ENCODE measurements around the gene RMC1. TPM values are rescaled to one million over a fixed set of nuclear protein-coding genes. Genes with fewer than 3 reads are reported as not detected.
"Not testable (repeated sequence)": the region's sequence is repeated elsewhere in the genome, so short reads cannot be mapped to it uniquely, and the experiment has no call there.

RMC1 gene
- total RNA-seq, 2 donors from 2014 or later = 16.8 to 27.5 TPM

DNA sequence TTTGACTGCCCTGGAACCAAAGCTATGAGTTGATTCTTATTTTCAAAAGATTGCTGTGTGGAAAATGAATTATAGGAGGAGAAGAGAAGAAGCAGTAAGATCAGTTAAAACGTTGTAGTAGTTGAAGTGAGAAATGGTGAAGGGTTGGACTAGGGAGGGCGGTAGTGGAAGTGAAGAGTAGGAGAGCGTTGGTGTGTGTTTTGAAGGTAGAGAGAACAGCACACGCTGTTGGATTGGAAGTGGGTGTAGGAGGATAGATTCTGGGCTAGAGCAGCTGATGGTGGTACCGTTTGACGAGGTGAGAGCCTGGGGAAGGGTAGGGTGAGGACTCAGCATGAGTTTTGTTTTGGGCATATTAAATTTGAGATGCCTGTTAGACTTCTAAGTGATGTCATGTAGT is 31.8 kb upstream of the RMC1 start:
- TF ChIP-seq, protein P1, sequence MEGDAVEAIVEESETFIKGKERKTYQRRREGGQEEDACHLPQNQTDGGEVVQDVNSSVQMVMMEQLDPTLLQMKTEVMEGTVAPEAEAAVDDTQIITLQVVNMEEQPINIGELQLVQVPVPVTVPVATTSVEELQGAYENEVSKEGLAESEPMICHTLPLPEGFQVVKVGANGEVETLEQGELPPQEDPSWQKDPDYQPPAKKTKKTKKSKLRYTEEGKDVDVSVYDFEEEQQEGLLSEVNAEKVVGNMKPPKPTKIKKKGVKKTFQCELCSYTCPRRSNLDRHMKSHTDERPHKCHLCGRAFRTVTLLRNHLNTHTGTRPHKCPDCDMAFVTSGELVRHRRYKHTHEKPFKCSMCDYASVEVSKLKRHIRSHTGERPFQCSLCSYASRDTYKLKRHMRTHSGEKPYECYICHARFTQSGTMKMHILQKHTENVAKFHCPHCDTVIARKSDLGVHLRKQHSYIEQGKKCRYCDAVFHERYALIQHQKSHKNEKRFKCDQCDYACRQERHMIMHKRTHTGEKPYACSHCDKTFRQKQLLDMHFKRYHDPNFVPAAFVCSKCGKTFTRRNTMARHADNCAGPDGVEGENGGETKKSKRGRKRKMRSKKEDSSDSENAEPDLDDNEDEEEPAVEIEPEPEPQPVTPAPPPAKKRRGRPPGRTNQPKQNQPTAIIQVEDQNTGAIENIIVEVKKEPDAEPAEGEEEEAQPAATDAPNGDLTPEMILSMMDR (IDR thresholded peaks at IDR 0.05) = no peak
- no peaks in the 10 kb centered on the region for H3K4me1 ChIP-seq (ENCODE audit: control insufficient read depth in 1 of 2, low read depth in 2 of 2)
- ATAC-seq (ENCODE audit: insufficient number of reproducible peaks, low FRiP score, low read depth) (no peak), DNase-seq (ENCODE audit: low spot score) (no peak)
- no peak overlapping the region for H3K27ac ChIP-seq
- H3K36me3 ChIP-seq = peaks cover 73% of the 10 kb centered on the region
- H3K4me3 ChIP-seq = no peak overlapping the region
- H3K9me3 ChIP-seq = no peaks in the 10 kb centered on the region
- H3K27me3 ChIP-seq (replicated peaks; ENCODE audit: insufficient read depth) = no peaks in the 10 kb centered on the region

DNA sequence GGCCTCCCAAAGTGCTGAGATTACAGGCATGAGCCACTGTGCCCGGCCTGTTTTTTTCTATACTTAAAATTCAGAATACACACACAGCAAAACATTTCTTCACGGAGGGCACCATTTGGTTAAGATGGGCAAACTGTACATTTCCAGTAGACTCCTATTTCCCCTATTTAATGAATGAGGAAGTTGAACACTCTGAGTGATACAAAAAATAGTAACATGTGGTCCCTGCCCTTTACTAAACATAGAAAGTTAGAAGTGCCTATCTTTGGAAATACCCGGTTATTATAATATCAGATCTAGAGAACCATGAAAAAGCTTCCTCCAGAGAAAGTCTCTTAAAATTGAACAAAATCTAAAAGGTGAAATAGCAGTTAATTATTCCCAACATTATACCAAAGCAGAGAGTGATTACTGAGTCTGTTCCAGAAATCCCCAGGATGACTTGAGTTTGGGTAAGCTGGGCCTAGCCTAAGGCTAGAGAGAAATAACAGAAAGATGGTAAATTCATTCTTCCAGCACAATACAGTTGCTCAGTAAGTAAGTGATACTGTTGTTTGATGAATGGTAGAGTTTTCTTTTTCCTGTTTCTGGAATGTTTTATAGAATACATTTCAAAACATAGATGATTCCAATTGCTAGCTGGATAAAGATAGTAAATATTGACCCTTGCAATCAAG is 23.3 kb upstream of the RMC1 start:
- peaks cover 0 to 13% of the 10 kb centered on the region in 2 donors for H3K4me1 ChIP-seq (ENCODE audit: control insufficient read depth in 1 of 2, low read depth in 2 of 2)
- H3K27me3 ChIP-seq (replicated peaks; ENCODE audit: insufficient read depth) = no peaks in the 10 kb centered on the region
- H3K36me3 ChIP-seq = peaks cover 39% of the 10 kb centered on the region
- DNase-seq (ENCODE audit: low spot score) (no peak), ATAC-seq (ENCODE audit: insufficient number of reproducible peaks, low FRiP score, low read depth) (no peak)
- TF ChIP-seq, protein P1 (IDR thresholded peaks at IDR 0.05) = no peak
- H3K27ac ChIP-seq = no peak overlapping the region
- no peak overlapping the region for H3K4me3 ChIP-seq
- no peaks in the 10 kb centered on the region for H3K9me3 ChIP-seq

DNA sequence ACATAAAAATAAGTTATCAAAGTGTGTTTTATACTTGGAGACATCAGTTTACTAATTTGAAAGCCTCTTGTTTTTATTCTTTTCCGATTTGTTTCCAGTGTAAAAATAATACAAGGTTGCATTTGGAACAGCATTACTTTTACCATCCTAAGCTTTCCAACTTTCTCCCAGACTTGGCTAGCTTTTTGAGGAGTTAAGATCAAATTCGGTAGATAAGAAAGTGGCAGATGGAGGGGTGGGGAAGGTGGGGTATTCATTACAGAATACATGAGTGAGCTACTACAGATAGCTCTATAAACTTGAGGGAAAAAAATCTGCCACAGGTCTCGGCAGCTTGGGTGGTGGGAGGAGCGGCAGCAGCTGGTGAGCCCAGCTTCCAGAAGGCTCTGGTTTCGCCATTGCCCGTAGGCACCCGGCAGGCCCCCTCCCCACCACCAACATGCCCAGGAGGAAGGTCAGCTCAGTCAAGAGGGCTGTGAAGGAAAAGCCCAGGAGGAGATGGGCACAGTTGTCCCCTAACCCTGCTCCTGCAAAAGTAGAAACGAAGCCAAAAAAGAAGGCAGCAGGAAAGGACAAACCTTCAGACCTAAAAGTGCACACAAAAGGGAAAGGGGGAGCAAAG is 18.6 kb upstream of the RMC1 start:
- no peak for ATAC-seq (ENCODE audit: insufficient number of reproducible peaks, low FRiP score, low read depth)
- H3K27me3 ChIP-seq (replicated peaks; ENCODE audit: insufficient read depth) = no peaks in the 10 kb centered on the region
- H3K36me3 ChIP-seq = peaks cover 10% of the 10 kb centered on the region
- TF ChIP-seq, protein P1 (IDR thresholded peaks at IDR 0.05) = no peak
- peak overlapping the region; percentile 22 for H3K4me3 ChIP-seq
- peak overlapping the region; percentile 61 to 74 for H3K27ac ChIP-seq
- peaks cover 9 to 38% of the 10 kb centered on the region in 2 donors for H3K4me1 ChIP-seq (ENCODE audit: control insufficient read depth in 1 of 2, low read depth in 2 of 2)
- no peak for DNase-seq (ENCODE audit: low spot score)
- H3K9me3 ChIP-seq = no peaks in the 10 kb centered on the region

DNA sequence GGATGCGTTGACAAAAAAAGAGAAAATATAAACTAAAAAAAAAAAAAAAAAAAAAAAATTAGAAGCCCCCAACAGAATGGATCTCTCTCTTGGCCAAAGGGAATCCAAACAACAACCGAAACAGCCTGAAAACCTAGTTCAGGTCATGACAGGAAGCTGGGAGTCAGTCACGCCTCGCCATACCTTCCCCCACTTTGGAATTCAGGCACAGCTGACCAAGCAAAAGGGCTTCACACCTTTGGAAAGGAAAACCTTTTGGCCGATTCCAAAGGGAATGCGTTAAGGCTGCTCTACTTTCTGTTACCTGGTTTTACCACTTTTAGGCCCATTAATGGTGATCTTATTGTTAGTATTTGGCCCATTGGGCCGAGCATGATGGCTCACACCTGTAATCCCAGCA is 17.9 kb upstream of the RMC1 start:
- Histone ChIP-seq H3K4me3 (no peak overlapping the region), H3K36me3 (peaks cover 4% of the 10 kb centered on the region), H3K27me3 (replicated peaks; ENCODE audit: insufficient read depth) (no peaks in the 10 kb centered on the region), H3K27ac (peak overlapping the region; percentile 61 to 74), H3K4me1 (ENCODE audit: control insufficient read depth in 1 of 2, low read depth in 2 of 2) (peaks cover 9 to 38% of the 10 kb centered on the region in 2 donors), H3K9me3 (no peaks in the 10 kb centered on the region)
- TF ChIP-seq, protein P1 (IDR thresholded peaks at IDR 0.05) = no peak
- ATAC-seq (ENCODE audit: insufficient number of reproducible peaks, low FRiP score, low read depth) = no peak
- no peak for DNase-seq (ENCODE audit: low spot score)

DNA sequence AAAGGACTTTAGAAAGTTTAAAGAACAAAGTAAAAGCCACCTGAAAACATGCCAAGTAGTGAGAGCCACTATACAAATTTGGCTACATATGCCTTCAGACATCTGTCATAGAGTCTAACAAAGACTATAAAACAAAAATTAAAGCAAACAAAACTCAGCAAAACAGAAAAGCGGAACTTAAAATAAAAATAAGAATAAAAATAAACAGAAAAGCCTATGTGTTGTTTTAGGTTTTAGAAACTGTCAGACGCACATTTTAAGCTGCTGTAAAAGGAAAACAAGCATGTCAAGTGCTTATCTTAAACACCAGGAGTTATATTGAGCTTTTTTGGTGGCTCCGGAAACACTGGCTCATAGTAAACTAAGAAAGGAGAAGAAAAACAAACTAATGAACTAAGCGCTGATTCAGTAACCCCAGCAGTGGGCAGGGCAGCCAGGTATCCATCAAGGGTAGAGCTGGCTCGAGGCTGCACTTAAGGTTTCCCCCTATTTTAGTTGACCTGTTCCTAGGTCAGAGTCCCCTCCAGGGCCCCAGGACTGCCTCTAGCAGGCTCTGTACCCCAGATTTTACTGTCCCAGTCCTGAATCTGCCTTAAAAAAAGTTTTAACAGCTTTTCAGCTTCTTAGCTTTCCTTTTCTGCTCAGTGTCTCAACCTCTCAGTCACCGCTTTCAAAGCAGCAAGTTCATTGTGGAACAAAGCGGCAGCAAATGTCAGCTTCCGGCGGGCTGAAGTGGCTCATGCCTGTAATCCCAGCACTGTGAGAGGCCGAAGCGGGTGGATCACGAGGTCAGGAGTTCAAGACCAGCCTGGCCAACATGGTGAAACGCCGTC is 15.4 kb upstream of the RMC1 start:
- TF ChIP-seq, protein P1 (IDR thresholded peaks at IDR 0.05) = no peak
- peak overlapping the region; percentile 91 to 95 for H3K27ac ChIP-seq
- no peaks in the 10 kb centered on the region for H3K27me3 ChIP-seq (replicated peaks; ENCODE audit: insufficient read depth)
- H3K4me1 ChIP-seq (ENCODE audit: control insufficient read depth in 1 of 2, low read depth in 2 of 2) = peaks cover 9 to 38% of the 10 kb centered on the region in 2 donors
- H3K4me3 ChIP-seq = peak overlapping the region; percentile 60
- DNase-seq (ENCODE audit: low spot score) (no peak), ATAC-seq (ENCODE audit: insufficient number of reproducible peaks, low FRiP score, low read depth) (peak; percentile 5)
- H3K36me3 ChIP-seq = no peaks in the 10 kb centered on the region
- H3K9me3 ChIP-seq = no peaks in the 10 kb centered on the region

DNA sequence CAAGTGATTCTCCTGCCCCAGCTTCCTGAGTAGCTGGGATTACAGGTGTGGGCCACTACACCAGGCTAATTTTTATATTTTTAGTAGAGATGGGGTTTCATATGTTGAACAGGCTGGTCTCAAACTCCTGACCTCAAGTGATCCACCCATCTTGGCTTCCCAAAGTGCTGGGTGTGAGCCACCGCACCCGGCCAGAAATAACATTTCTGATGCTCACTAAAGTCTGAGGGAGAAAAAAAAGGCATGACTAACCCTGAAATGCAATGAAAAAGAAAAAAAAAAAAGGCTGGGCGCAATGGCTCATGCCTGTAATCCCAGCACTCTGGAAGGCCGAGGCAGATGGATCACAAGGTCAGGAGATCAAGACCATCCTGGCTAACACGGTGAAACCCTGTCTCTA is 13.7 kb upstream of the RMC1 start:
- peaks cover 9 to 29% of the 10 kb centered on the region in 2 donors for H3K4me1 ChIP-seq (ENCODE audit: control insufficient read depth in 1 of 2, low read depth in 2 of 2)
- not testable (repeated sequence) for H3K9me3 ChIP-seq; H3K36me3 ChIP-seq; H3K27me3 ChIP-seq (replicated peaks; ENCODE audit: insufficient read depth); DNase-seq (ENCODE audit: low spot score); H3K4me3 ChIP-seq
- peak overlapping the region; percentile 91 to 95 for H3K27ac ChIP-seq
- peak; percentile 79 for ATAC-seq (ENCODE audit: insufficient number of reproducible peaks, low FRiP score, low read depth)

All from thoracic aorta (tissue), 2 donors.